Activated CD8-positive, alpha-beta memory T cell treated with anti-CD3 and anti-CD28 coated beads for 48 hours (primary cell): Measurements from ENCODE around the gene FLT1.

Source experiments
- DNase-seq, 3 experiments: peaks; one replicate each; pipeline ENCODE4 v3.0.0-alpha.2; 2020; ENCODE audit warnings: low read depth in 2 of 3, low spot score in 2 of 3

FLT1 gene

DNA sequence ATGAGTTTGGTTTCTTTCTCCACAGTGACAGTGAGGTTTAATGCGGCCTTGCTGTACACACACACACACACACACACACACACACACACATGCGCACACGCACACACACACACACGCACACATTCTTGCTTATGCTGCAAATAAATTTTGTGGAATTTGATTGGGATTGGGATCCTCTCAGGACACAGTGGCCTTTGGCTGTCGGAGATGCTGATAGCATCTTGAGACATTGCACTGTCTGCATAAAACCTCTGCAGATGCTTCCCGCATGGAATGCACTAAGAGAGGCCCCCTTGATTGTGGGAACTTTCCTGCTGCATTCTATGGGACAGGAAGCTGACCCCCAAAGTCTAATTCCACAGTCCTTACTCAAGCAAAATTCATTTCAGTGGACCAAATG, 145.6 kb downstream of the FLT1 start:
- no peak for DNase-seq

DNA sequence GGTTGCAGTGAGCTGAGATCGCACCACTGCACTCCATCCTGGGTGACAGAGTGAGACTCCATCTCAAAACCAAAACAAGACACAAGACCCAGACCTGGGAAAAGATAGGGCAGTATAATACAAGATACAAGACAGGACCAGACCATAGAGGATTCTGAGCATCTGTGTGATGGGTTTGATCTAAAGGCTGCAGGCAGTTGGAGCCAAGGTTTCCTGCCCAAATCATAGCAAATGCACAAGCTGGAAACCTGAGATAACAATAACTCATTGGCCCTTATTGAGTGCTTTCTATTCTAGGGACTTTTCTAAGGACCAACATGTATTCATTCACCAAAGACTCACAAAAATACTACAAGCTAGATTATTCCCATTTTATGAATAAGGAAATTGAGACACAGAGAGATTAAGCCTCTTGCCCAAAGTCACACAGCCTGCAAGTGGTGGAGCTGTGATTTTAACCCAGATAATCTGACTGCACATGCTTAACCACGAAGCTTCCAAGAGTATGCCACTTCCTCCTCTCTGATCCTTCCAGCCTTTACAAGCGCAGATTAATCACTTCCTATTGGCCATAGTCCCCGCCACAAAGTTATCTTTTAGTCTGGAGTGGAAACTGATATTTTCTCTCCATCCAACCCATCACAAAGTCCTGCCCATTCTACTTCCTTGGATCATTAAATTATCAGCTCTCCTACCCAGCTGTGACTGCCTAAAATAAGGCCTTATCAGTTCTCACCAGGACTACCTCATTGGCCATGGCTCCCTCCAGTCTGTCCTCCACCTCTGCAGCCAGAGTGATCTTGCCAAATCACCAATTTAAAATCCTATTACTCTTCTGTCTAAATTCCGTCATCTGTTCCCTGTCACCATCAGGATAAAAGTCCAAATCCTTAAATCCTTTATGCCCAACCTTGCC, 147.2 kb downstream of the FLT1 start:
- DNase-seq = no peak

DNA sequence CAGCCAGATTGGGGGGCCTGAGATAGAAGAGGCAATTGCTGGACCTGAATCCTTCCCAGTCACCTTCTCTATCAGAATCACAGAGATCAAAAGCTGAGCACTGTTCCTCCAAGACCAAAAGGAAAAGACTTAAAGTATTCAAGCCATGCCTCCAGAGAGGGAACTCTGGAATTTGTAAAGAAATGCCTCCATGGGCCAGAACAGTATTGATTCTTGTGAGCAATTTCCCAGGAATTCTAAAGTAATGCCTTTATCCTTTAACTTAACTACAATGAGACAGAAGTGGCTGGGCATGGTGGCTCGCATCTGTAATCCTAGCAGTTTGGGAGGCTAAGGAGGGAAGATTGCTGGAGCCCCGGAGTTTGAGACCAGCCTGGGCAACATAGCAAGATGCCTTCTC, 148.8 kb downstream of the FLT1 start:
- DNase-seq = no peak

DNA sequence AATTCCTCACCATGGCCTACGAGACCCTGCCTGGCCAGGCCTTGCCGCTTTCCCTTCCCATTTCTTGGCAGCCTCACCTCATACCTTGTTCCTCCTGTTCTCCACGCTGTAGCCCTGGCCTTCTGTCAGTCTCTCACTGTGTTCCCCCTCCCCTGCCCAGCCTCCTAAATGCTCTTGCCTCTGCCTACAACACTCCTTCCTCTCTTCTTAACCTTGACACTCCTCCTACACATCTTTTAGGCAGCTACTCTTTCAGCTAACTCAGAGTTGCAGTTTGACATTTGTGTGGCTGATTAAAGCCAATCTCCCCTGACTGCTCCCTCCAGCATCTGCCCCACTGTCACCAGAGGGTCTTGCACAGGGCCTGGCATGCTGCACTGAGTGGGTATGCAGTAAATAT, 150.8 kb downstream of the FLT1 start:
- DNase-seq = no peak

DNA sequence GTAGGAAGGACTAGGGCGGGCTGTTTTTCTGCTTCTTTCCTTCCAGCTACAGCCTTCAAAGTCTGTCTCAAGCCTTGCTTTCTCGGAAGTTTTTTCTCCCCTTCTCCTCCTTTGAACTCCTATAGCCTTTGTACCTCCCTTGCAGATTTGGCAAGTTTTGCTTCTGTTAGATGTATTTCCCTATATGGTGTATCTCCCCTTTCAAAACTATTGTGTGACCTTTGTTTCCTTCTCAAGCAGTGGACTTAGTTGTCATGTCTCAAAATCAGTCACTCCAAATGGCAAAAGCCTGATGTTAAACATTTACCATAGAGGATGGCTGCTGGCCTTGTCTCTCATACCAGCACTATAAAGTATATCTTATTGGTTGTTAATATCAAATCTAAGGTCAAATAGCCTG, 152.7 kb downstream of the FLT1 start:
- DNase-seq = no peak

DNA sequence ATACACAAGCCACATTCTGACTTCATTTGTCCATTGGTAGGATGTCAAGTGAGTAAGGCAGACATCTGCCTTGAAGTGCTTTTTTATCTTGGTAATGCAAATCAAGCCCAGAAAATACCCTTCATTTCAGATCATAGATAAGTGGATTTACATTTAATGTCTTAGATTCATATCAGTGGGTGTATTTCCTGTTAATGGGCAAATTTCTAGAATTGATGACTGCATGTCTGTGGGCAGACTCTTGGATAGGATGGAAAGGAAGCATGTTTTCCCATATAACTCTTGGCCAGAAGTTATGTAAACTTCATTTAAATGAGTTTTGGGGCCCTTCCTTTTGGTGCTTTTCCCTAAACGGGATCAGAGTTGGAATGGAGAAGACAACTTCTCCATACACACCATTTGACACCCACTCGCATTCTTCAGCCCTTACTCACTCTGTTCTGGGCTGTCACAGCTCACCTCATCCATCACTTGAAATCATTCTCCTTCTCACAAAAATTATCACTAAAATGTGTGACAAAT, 154.6 kb downstream of the FLT1 start:
- DNase-seq = no peak

DNA sequence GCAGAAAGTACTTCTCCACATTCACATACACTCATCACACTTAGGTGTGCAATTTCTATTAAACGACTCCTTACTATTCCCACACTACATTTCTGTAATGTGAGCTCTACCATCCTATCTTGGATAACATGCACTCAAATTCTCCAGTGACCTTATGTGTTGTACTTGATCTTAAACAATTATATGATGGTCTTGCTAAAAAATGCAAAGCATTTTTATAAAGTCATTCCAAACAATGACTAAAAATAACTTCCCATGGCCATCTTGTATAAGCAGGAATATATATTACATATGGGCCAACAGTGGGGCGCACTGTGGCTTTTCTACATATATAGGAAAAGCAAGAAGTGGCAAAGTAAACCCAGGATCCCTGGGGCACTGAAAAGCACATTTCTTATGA, 155.5 kb downstream of the FLT1 start:
- DNase-seq = no peak

DNA sequence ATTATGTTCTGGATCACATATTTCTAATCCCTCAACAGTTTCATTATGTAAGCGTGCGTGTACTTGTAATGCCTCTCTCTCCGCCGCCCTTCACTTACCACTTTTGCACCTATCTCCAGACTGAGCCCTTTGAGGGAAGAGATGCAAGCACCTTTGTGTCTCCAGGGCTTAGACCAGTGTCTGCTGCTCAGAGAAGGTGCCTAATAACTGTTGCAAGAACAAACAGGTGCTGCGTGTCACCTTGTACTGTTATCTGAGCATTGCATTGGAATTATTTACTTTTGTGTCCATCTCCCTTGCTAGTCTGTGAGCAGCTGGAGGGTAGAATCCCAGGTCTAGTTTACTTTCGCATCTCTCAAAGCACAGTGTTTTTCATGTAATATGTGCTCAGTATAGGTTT, 156.2 kb downstream of the FLT1 start:
- no peak for DNase-seq

DNA sequence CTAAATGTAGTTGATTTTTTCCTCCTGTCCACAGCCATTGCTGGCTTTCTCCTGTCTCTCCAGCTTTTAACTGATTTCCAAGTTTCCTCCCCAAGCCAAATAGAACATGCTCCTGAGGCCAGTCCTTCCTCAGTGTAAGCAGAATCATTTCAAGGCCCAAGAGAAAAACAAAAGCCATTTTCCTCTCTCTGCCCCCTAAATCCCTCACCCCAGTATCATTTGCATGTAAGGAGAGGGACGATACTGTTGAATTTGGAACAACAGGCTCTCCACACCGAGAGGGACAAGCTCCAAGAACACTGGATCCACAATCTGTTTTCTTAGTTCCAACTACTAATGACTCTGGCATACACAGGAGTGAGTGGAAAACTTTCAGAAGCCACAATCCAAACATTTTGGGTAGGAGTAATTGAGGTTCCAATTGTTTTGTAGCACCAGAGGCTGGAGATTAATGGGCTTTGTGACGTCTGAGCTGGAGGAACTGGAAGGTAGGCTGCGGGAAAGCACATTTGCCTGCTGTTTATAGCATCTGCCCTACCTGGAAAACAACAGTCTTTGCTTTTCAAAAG, 156.8 kb downstream of the FLT1 start:
- DNase-seq = no peak

DNA sequence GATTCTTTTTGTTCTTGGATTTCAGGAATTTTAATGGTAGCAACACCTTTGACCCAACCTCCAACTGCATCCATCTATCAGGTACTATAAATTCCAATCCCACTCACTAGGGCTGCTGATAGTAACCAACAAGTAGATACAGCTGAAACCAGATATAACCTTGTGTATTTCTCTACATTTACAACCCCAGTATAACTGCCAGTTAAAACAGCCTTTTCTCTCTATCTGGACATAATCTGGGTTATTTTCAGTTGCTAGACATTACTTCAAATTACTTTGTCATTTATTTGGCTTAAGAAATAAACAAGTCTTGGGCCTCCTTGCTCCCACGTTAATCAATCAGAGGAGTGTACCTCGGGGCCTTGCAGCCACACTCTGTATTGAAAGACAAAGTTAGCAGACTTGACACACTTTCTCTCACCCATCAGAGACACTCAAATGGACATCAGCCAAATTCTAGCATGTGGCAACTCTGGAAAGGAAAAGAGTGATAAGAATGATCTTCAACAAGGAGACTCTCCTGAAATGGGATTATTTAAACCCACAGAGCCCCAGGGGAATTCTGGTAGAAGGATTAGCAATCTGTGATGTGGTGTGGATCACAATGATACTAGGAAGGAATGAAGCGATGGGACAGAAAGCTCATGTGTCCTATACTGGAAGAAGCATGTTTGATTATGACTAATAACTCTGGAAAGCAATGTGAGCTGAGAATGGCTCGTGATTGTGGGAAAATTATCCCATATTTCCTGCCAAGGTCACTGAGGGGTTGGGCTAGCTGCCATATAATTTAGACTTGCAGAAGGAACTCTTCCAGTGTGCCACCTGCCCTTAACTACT, 157.5 kb downstream of the FLT1 start:
- no peak for DNase-seq

DNA sequence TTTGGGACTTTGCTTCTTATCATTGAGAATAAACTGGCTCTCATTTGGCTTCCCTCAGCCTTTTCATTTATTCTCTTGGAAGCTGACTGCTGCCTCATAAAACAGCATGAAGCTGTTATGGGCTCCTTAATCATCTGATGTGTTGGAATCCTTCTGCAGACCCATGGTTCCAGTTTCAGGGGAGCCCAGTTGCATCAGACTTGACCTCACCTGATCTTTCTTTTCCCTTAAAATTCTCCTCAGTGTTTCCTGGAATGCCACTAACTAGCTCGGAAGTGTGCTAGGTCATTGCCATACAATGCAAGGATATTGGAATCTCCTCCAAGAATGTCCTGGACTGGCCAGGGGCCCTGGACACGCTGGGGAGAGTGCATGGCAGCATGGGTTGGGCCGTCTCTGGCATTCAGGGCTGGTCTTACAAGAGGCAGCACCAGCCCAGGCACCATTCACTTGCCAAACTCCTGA, 158.7 kb downstream of the FLT1 start:
- DNase-seq = no peak

DNA sequence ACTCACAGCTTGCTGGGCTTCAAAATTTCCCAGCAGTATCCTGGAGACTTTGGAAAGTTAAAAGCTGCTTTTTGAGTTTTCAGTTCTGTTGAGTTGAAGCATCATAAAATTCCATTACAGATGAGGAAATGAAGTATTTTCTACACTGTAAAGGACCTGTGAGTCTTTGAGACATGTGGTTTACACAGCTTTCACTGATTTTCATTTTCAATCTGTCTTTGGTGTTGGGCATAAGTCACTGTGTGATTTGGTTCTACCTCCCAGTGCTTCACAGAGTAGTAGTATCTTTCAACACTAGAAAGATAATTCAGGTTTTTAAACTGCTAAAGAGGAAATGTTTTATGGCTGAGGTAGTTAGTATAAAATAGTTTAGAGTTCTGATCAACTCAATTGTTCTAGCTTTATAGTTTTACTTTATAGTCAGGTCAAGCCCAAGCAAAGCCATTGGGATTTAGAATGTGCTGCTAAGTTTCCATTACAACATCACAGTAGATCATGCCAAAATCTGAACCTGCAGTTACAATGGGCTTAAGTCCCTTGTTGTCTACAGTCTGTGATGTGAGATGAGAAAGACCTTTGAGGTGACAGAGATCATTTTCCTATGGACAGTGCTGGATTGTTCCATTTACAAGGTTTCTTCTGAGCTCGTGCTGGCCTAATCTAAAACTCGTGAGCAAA, 161.6 kb downstream of the FLT1 start:
- no peak for DNase-seq

DNA sequence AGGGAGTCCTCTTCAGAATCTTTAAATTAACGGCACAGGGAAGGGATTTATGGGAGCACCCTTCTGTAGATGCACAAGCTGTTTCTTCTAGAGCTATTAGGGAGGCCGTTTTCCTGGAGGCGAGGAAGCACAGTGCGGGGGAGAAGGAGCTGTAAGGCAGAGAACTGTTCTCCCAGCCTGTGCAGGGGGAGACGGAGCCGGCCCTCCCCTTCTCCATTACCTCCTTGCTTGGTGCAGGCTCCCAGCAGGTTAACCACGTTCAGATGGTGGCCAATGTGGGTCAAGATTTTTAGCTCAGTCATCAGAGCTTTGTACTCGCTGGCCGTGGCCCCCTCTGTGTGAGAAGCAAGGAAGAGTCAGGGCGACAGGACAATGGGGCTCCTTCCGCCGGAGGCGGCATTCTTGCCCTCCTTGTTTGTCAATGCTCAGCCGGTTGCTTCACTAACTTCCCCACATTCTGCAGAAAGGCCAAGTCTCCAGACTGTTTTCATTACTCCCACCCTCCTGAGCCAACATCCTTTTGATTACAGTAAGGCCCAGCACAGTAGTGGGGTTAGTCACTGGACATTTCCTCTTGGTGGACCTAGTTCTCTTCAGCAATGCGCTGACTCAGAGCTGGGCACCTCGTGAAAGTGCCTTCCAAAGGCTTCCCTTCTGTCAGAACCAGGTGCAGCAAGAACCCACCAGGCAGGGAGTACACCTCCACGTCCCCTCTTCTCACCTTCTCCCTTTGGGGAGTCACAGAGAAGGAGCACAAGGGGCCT, 165.4 kb downstream of the FLT1 start:
- no peak for DNase-seq

DNA sequence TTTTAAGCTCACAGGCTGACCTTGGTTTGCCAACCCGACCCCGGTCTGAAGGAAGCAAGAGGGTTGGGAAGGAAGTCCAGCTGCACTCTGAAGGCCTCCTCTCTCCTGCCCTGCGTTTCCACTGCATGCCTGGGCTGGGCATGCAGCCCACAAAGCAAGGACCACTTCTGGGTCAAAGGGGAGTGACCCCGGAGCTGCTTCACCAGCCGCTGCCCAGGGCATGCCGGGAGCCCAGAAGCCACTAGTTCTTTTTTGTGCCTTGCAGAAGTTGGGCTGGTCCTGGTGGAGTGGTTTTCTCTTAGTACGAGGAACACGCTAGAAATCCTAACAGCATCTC, 166.7 kb downstream of the FLT1 start:
- no peak for DNase-seq

DNA sequence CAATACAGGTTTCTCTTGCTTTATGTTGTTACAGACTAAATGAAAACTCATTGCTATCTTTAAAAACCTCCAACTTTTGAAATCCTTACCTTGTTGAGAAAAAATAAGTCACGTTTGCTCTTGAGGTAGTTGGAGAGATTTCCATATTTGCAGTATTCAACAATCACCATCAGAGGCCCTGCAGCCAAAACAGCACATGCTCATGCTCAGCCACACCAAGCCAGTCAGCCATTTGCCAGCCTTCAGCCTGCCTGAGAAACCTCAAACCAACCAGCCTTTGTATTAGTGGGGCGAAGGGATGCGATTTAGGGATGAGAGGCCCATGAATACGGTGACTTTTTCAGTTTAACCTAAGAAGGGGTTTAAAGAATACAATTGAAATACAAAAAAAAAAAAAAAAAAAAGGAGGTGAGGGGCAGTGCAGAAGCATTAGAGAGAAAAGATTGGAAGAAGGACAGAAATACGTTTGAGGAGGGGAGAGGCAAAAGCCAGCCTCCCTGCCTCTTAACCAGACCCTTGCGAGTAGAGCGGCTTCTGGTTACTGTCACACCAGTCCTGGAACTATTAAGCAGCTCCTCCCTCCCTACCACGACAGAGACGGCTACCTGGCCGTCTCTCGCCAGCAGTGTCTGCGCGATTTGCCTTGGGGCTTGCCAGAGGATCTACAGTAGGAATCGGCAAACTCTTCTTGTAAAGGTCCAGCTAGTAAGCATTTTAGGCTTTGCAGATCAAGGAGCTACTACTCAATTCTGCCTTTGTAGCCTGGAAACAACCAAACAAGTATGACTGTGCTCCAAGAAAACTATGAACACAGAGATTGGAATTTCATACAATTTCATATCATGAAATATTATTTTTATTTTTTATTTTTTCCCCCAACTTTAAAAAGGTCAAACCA, 167.3 kb downstream of the FLT1 start:
- no peak for DNase-seq

DNA sequence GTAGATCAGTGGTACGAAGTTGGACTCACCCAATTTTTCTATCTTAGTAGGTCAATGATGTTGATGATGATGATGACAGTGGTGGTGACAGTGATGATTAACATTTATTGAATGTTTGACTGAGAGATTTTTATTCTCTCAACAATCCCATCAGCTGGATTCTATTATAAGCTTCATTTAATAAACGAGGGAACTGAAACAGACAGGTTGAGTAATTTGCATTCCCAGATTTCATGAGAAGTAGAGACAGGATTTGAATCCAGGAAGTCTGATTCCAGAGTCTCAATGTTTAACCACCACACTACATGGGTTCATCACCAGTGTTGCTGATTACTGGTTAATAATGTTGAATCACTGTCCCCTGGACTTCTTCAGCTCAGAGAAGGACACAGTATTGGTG, 168.9 kb downstream of the FLT1 start:
- no peak for DNase-seq

DNA sequence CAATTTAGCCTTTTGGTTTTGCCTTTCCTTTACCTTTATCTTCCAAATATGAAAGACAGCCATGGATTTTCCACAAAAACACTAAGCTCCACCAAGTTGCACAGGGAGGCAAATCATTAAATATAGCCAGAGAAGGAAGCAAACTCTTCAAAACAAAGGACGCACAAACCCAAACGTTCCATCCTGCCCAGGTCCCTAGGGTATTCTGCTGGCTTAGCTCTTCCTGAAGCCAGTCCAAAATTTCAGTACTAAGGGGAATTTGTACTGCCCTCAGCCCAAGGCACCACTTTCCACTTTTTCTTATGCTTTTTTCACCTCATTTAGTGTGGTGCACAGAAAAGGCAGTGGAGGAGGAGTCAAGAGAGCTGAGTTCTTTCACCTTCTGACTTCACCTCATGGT, 169.9 kb downstream of the FLT1 start:
- no peak for DNase-seq

DNA sequence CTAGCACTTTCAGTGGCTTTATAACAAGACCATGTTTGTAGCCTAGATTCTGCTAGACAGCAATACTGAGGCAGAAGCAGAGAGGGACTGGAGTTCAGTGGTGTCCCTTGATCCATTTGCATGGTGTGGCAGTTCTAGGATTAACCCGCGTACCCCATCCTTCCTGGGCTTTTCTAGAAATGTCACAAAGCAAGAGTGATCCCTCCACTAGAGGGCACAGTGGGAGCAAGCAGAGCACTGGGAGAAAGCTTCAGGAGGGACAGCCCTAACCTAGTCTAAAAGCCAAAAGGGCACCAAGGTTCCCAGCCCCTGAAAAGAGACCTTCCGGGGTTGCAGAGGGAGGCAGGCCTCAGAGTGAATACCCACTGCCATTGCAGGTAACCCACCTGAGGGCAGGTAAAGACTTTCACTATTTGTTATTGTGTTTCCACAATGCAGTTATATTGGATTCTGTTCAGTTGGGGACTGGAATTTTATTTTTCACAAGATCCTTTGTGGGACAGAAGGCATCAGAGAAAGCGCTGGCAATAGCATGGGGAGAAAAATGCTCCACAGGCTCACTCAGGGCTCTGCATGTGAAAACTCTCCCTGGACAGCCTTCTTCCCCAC, 170.6 kb downstream of the FLT1 start:
- peak in 2 of 3 experiments; percentile 4 to 8 for DNase-seq
